Measurements from ENCODE around the gene SMG1. TPM values are rescaled to one million over a fixed set of nuclear protein-coding genes. Genes with fewer than 3 reads are reported as not detected.

Gene SMG1
- total and polyA plus RNA-seq, 2 donors (not counting 1 experiment from before 2014, with no cell fraction given): 30.1 to 101 TPM

DNA sequence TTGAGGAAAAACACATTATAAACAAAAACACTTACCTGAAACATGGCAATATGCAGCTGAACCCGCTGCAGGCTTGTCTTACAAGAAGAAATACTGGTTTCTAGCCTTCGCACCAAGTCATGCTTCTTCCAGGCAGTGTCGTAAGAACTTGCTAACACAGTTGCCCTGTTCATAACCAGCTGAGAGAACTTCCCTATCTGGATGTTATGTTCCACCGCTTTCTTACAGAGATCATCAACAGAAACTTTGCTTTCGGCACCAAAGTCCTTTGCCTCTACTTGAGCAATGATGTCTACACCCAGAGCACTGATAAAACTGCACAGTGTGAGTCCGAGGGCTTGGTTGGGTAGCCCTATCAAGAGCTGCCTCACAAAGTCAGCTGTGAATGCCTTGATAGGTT, 97.0 kb downstream of the SMG1 start:
- Histone ChIP-seq H2AFZ (ENCODE audit: low read length) (no peak overlapping the region), H3K4me3 (replicated peaks in 1 of 4; ENCODE audit: control extremely low read depth in 1 of 4, insufficient read depth in 1 of 4, low read depth in 3 of 4, low read length in 4 of 4) (no peak overlapping the region), H3K36me3 (ENCODE audit: control insufficient read depth, insufficient read depth, low read length) (peaks cover 18% of the 10 kb centered on the region), H3K9me3 (ENCODE audit: control insufficient read depth, insufficient read depth, low read depth, low read length) (no peaks in the 10 kb centered on the region), H3K79me2 (ENCODE audit: control insufficient read depth, insufficient read depth, low read length) (no peaks in the 10 kb centered on the region), H4K20me1 (ENCODE audit: control insufficient read depth, extremely low read depth, insufficient read depth, low read length) (no peaks in the 10 kb centered on the region), H3K27me3 (ENCODE audit: control insufficient read depth, insufficient read depth, low read length) (no peaks in the 10 kb centered on the region), H3K9ac (ENCODE audit: insufficient read depth, low read length) (no peak overlapping the region), H3K27ac (ENCODE audit: insufficient read depth, low read length) (no peak overlapping the region), H3K4me1 (ENCODE audit: control insufficient read depth, extremely low read depth, insufficient read depth, low read length) (no peaks in the 10 kb centered on the region), H3K4me2 (ENCODE audit: extremely low read depth, insufficient read depth, low read length) (no peak overlapping the region)
- no peak for DNase-seq (ENCODE audit: low read depth in 2 of 2)
- TF ChIP-seq, protein P1, sequence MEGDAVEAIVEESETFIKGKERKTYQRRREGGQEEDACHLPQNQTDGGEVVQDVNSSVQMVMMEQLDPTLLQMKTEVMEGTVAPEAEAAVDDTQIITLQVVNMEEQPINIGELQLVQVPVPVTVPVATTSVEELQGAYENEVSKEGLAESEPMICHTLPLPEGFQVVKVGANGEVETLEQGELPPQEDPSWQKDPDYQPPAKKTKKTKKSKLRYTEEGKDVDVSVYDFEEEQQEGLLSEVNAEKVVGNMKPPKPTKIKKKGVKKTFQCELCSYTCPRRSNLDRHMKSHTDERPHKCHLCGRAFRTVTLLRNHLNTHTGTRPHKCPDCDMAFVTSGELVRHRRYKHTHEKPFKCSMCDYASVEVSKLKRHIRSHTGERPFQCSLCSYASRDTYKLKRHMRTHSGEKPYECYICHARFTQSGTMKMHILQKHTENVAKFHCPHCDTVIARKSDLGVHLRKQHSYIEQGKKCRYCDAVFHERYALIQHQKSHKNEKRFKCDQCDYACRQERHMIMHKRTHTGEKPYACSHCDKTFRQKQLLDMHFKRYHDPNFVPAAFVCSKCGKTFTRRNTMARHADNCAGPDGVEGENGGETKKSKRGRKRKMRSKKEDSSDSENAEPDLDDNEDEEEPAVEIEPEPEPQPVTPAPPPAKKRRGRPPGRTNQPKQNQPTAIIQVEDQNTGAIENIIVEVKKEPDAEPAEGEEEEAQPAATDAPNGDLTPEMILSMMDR (conservative IDR thresholded peaks at IDR 0.05 in 1 of 2, IDR thresholded peaks at IDR 0.05 in 1 of 2; ENCODE audit: low read depth in 1 of 2, low read length in 2 of 2): no peak
- no peak for TF ChIP-seq EZH2 (IDR thresholded peaks at IDR 0.05; ENCODE audit: low read length, missing control alignments)

DNA sequence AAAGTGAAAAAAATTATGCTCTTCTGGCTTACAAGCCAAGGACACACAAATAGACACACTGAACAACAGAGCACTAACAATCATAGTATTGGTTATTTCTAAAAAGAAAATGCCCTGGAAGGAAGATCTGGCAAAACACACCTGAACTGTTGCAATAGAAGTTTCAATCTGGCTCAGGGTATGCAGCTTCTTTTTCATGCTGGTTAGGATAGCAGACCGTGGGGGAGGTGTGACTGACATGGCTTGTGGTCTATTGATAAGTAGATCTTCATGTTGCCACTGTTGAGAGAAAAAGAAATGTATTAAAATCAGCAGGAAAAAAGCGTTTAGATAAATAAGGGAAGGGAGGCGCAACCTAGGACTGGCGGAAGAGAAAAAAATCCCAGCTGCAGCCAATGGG, 98.3 kb downstream of the SMG1 start:
- Histone ChIP-seq H4K20me1 (ENCODE audit: control insufficient read depth, extremely low read depth, insufficient read depth, low read length) (no peaks in the 10 kb centered on the region), H3K4me1 (ENCODE audit: control insufficient read depth, extremely low read depth, insufficient read depth, low read length) (no peaks in the 10 kb centered on the region), H3K9ac (ENCODE audit: insufficient read depth, low read length) (no peak overlapping the region), H3K9me3 (ENCODE audit: control insufficient read depth, insufficient read depth, low read depth, low read length) (no peaks in the 10 kb centered on the region), H3K27me3 (ENCODE audit: control insufficient read depth, insufficient read depth, low read length) (no peaks in the 10 kb centered on the region), H3K36me3 (ENCODE audit: control insufficient read depth, insufficient read depth, low read length) (peaks cover 14% of the 10 kb centered on the region), H2AFZ (ENCODE audit: low read length) (no peak overlapping the region), H3K79me2 (ENCODE audit: control insufficient read depth, insufficient read depth, low read length) (no peaks in the 10 kb centered on the region), H3K27ac (ENCODE audit: insufficient read depth, low read length) (no peak overlapping the region), H3K4me3 (replicated peaks in 1 of 4; ENCODE audit: control extremely low read depth in 1 of 4, insufficient read depth in 1 of 4, low read depth in 3 of 4, low read length in 4 of 4) (no peak overlapping the region), H3K4me2 (ENCODE audit: extremely low read depth, insufficient read depth, low read length) (no peak overlapping the region)
- DNase-seq (ENCODE audit: low read depth in 2 of 2): no peak
- TF ChIP-seq, protein P1 (conservative IDR thresholded peaks at IDR 0.05 in 1 of 2, IDR thresholded peaks at IDR 0.05 in 1 of 2; ENCODE audit: low read depth in 1 of 2, low read length in 2 of 2): no peak
- no peak for TF ChIP-seq EZH2 (IDR thresholded peaks at IDR 0.05; ENCODE audit: low read length, missing control alignments)

DNA sequence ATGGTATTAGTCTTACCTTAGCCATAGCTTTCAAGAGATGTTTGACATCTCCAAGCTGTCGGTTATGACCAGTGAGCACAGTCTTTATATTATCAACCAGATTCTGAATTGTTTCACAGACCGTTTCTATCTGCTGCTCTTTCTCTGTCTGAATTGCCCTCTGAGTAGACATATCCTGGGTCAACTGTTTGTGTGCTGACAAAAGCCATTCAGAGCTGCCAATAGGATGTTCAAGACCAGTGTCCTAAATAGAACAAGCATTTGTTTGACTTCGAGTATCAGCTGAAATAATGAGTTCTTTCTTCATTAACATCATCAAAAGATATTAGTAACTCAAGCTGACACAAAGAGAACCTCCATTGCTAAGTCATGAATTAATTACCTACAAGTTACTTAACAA, 109.9 kb downstream of the SMG1 start:
- Histone ChIP-seq H3K4me3 (replicated peaks in 1 of 4; ENCODE audit: control extremely low read depth in 1 of 4, insufficient read depth in 1 of 4, low read depth in 3 of 4, low read length in 4 of 4) (no peak overlapping the region), H3K79me2 (ENCODE audit: control insufficient read depth, insufficient read depth, low read length) (no peaks in the 10 kb centered on the region), H3K36me3 (ENCODE audit: control insufficient read depth, insufficient read depth, low read length) (peaks cover 5% of the 10 kb centered on the region), H3K27ac (ENCODE audit: insufficient read depth, low read length) (no peak overlapping the region), H3K9ac (ENCODE audit: insufficient read depth, low read length) (no peak overlapping the region), H2AFZ (ENCODE audit: low read length) (no peak overlapping the region), H3K4me2 (ENCODE audit: extremely low read depth, insufficient read depth, low read length) (no peak overlapping the region), H3K4me1 (ENCODE audit: control insufficient read depth, extremely low read depth, insufficient read depth, low read length) (no peaks in the 10 kb centered on the region), H4K20me1 (ENCODE audit: control insufficient read depth, extremely low read depth, insufficient read depth, low read length) (no peaks in the 10 kb centered on the region), H3K9me3 (ENCODE audit: control insufficient read depth, insufficient read depth, low read depth, low read length) (no peaks in the 10 kb centered on the region), H3K27me3 (ENCODE audit: control insufficient read depth, insufficient read depth, low read length) (no peaks in the 10 kb centered on the region)
- DNase-seq (ENCODE audit: low read depth in 2 of 2): no peak
- TF ChIP-seq, protein P1 (conservative IDR thresholded peaks at IDR 0.05 in 1 of 2, IDR thresholded peaks at IDR 0.05 in 1 of 2; ENCODE audit: low read depth in 1 of 2, low read length in 2 of 2): no peak
- no peak for TF ChIP-seq EZH2 (IDR thresholded peaks at IDR 0.05; ENCODE audit: low read length, missing control alignments)
